Measurements from ENCODE around the gene FBXO17. TPM values are rescaled to one million over a fixed set of nuclear protein-coding genes. Genes with fewer than 3 reads are reported as not detected.
"Not testable (repeated sequence)": the region's sequence is repeated elsewhere in the genome, so short reads cannot be mapped to it uniquely, and the experiment has no call there.

The FBXO17 gene
- total RNA-seq, 1 donor = 22.9 TPM

DNA sequence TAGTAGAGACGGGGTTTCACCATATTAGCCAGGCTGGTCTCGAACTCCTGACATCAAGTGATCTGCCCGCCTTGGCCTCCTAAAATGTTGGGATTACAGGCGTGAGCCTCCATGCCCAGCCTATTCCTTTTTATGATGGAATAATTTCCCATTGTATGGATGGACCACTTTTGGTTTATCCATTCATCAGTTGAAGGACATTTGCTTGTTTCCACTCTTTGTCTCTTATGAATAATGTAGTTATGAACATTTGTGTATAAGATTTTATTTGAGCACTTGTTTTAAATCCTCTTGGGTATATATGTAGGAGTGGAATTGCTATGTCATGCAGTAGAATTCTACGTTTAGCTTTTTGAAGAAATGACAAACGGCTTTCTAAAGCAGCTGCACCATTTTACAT is 33.5 kb upstream of the FBXO17 start:
- TF ChIP-seq, protein P1, sequence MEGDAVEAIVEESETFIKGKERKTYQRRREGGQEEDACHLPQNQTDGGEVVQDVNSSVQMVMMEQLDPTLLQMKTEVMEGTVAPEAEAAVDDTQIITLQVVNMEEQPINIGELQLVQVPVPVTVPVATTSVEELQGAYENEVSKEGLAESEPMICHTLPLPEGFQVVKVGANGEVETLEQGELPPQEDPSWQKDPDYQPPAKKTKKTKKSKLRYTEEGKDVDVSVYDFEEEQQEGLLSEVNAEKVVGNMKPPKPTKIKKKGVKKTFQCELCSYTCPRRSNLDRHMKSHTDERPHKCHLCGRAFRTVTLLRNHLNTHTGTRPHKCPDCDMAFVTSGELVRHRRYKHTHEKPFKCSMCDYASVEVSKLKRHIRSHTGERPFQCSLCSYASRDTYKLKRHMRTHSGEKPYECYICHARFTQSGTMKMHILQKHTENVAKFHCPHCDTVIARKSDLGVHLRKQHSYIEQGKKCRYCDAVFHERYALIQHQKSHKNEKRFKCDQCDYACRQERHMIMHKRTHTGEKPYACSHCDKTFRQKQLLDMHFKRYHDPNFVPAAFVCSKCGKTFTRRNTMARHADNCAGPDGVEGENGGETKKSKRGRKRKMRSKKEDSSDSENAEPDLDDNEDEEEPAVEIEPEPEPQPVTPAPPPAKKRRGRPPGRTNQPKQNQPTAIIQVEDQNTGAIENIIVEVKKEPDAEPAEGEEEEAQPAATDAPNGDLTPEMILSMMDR (IDR thresholded peaks at IDR 0.05; ENCODE audit: insufficient read depth, low read length) = no peak
- H3K4me3 ChIP-seq (ENCODE audit: low read depth, low read length) = no peak overlapping the region
- no peak for DNase-seq (ENCODE audit: low read depth)

DNA sequence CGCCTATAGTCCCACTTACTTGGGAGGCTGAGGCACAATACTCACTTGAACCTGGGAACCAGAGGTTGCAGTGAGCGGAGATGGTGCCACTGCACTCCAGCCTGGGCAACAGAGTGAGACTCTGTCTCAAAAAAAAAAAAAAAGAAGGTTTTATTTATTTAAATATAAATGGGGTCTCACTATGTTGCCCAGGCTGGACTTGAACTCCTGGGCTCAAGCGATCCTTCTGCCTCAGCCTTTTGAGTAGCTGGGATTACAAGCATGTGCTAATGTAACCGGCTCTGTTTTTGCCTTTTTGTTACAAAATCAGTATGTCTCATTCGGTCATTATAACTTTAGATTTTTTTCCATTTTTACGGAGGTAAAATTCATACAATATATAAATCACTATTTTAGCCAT is 32.6 kb upstream of the FBXO17 start:
- TF ChIP-seq, protein P1 (IDR thresholded peaks at IDR 0.05; ENCODE audit: insufficient read depth, low read length) = no peak

DNA sequence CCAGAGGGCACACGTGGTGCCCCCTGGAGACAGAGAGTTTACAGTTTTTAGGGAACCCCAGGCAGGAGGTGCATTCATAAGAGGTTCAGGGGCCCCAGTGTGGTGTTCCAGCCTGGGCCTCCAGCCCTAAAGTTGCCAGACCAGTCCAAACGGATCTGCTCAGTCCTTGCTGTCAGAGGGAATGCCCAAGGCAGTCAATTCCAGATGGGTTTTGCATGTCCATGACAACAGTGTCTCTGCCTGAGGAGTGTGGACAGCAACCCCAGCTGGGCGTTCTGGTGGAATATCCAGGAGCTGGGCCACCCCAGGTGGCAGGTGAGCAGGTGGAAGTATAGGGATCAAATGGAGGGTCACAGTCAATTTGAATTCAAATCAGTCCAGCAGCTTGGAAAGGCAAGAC is 31.6 kb upstream of the FBXO17 start:
- no peak for DNase-seq (ENCODE audit: low read depth)
- TF ChIP-seq, protein P1 (IDR thresholded peaks at IDR 0.05; ENCODE audit: insufficient read depth, low read length) = no peak

More for the DNA sequence above, 32.6 kb upstream of the FBXO17 start:
- no peak for DNase-seq (ENCODE audit: low read depth)
- H3K4me3 ChIP-seq (ENCODE audit: low read depth, low read length) = no peak overlapping the region

DNA sequence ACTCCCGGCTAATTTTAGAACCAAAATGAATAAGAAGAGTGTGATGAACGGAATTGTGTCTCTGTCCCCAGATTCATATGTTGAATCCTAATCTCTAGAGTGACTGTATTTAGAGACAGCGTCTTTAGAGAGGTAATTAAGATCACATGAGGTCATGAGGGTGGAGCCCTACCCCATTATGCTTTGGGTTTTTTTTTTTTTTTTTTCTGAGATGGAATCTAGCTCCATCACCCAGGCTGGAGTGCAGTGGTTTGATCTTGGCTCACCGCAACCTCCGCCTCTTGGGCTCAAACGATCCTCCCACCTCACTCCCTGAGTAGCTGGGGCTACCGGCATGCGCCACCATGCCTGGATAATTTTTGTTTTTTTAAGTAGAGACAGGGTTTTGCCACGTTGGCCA is 28.9 kb upstream of the FBXO17 start:
- no peak for DNase-seq (ENCODE audit: low read depth)
- no peak overlapping the region for H3K4me3 ChIP-seq (ENCODE audit: low read depth, low read length)
- TF ChIP-seq, protein P1 (IDR thresholded peaks at IDR 0.05; ENCODE audit: insufficient read depth, low read length) = no peak

More for the DNA sequence above, 31.6 kb upstream of the FBXO17 start:
- H3K4me3 ChIP-seq (ENCODE audit: low read depth, low read length) = no peak overlapping the region

DNA sequence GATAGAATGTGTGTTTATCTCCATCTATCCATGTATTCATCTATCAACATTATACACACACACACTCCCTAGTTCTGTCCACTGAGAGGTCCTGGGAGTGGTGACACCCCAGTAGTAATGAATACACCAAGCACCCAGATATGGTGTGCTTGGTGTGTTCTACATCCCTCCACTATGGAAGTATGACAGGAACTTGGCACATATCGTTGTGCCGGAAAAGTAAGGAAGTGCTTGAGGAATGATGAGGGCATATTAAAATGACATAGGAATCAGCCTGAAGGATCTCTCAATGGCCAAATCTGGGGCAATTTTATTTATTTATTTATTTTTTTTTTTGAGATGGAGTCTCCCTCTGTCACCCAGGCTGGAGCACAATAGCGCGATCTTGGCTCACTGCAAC is 28.3 kb upstream of the FBXO17 start:
- no peak overlapping the region for H3K4me3 ChIP-seq (ENCODE audit: low read depth, low read length)
- TF ChIP-seq, protein P1 (IDR thresholded peaks at IDR 0.05; ENCODE audit: insufficient read depth, low read length) = no peak
- no peak for DNase-seq (ENCODE audit: low read depth)

DNA sequence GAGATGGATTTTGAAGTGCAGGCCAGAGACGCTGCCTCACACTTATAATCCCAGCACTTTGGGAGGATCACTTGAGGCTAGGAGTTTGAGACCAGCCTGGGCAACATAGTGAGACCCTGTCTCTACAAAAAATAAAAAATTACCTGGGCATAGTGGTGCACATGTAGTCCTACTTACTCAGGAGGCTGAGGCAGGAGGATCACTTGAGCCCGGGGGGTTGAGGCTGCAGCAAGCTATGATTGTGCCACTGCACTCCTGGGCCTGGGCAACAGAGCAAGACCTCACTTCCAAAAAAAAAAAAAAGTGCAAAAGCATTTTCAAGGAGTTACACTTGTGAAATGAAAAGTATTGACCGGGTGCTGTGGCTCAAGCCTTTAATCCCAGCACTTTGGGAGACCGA is 27.6 kb upstream of the FBXO17 start:
- TF ChIP-seq, protein P1 (IDR thresholded peaks at IDR 0.05; ENCODE audit: insufficient read depth, low read length) = no peak
- no peak overlapping the region for H3K4me3 ChIP-seq (ENCODE audit: low read depth, low read length)
- DNase-seq (ENCODE audit: low read depth) = no peak

DNA sequence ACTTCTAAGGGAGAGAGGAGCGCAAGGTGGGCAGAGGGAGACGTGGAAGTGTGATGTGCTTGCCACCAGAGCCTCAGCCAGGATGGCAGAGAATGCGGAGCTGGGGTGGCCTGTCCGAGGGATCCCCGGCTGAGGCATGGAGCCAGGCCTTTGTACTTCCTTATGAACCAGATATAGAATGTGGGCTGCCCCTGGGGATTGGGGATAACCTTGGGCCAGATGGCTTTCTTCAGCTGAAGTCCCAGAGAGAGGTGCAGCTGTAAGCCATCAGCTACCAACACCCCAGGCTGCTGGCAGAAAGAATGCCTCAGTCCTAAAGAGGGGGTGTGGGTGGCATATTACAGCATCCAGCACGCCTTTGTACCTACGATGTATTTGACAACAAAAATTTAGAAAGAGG is 25.5 kb upstream of the FBXO17 start:
- no peak overlapping the region for H3K4me3 ChIP-seq (ENCODE audit: low read depth, low read length)
- no peak for DNase-seq (ENCODE audit: low read depth)
- TF ChIP-seq, protein P1 (IDR thresholded peaks at IDR 0.05; ENCODE audit: insufficient read depth, low read length) = no peak

DNA sequence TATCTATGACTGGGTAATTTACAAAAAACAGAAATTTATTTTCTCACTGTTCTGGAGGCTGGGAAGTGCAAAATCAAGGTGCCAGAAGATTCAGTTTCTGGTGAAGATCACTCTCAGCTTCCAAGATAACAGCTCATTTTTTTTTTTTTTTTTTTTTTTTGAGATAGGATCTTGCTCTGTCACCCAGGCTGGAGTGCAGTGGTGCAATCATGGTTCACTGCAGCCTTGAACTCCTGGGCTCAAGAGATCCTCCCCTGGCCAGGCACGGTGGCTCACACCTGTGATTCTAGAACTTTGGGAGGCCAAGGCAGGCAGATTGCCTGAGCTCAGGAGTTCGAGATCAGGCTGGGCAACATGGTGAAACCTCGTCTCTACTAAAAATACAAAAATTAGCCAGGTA is 22.0 kb upstream of the FBXO17 start:
- DNase-seq (ENCODE audit: low read depth); H3K4me3 ChIP-seq (ENCODE audit: low read depth, low read length): not testable (repeated sequence)
